Skeletal muscle satellite cell (primary cell): ENCODE measurements around the gene MRGPRX2.
A peak's percentile ranks its signal among the peaks of the same experiment; 100 is the strongest.

ENCODE experiments used
- H3K27me3 ChIP-seq: 2 replicates; pipeline ENCODE4 v1.7.0; 2013; ENCODE audit warnings: low read length; ENCODE audit not compliant: control insufficient read depth, insufficient read depth
- H3K36me3 ChIP-seq: 2 replicates; pipeline ENCODE4 v1.7.0; 2013; ENCODE audit warnings: mild to moderate bottlenecking, control low read depth, low read length; ENCODE audit not compliant: insufficient read depth
- H3K4me1 ChIP-seq: 2 replicates; pipeline ENCODE4 v1.7.0; 2013; ENCODE audit warnings: low read length; ENCODE audit not compliant: control insufficient read depth, insufficient read depth
- H3K4me2 ChIP-seq: 2 replicates; pipeline ENCODE4 v1.7.0; 2013; ENCODE audit warnings: mild to moderate bottlenecking, low read length
- H3K4me3 ChIP-seq: 2 replicates; pipeline ENCODE4 v1.7.0; 2013; ENCODE audit warnings: low read length
- H3K9ac ChIP-seq: 2 replicates; pipeline ENCODE4 v1.7.0; 2013; ENCODE audit warnings: mild to moderate bottlenecking, low read depth, low read length, moderate library complexity
- H3K9me3 ChIP-seq: replicated peaks from 2 replicates; pipeline ENCODE4 v1.7.0; 2013; ENCODE audit warnings: mild to moderate bottlenecking, control low read depth, low read length

Gene MRGPRX2

DNA sequence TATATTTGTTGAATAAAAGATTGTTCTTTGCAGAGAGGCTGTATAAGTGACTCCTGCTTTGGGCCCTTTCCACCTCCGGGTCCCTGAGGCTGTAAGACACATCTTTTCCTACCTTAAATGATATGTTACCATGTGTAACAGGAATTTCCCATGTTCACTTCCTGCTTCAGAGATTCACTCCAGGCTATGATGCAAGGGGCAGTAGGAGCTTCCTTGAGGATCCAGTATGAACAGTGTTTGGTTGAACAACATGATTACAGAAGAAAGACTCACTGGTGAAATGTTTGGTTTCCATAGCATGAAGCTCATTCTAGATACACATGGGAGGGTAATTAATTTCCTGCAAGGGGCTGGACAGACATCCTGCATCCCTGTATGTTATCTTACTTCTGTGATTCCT is 30.8 kb upstream of the MRGPRX2 start:
- no peak overlapping the region for H3K4me2 ChIP-seq
- H3K9me3 ChIP-seq: no peaks in the 10 kb centered on the region
- H3K36me3 ChIP-seq: no peaks in the 10 kb centered on the region
- H3K4me3 ChIP-seq: no peak overlapping the region
- H3K4me1 ChIP-seq: peaks cover 22% of the 10 kb centered on the region
- H3K9ac ChIP-seq: no peak overlapping the region
- H3K27me3 ChIP-seq: peaks cover 5% of the 10 kb centered on the region

DNA sequence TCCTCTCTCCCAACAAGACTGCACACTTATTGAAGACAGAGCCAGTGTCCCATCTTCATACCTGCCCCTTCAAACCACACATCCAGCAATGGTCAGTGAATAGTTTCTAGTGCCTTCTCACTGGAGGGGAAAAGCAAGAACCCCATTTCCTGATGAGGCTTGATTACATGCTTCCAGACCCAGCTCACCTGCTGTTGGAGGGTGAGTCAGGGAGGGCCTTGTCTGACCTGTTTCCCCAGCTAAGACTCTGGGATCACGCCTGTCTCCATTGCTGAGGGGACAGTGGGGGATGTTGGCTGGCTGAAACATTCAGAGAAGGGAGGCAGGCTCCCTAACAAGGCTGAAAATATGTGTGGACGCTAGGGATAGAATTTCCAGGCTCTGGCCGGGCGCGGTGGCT is 28.9 kb upstream of the MRGPRX2 start:
- no peak overlapping the region for H3K9ac ChIP-seq
- H3K4me1 ChIP-seq: peaks cover 22% of the 10 kb centered on the region
- no peak overlapping the region for H3K4me2 ChIP-seq
- H3K36me3 ChIP-seq: no peaks in the 10 kb centered on the region
- no peaks in the 10 kb centered on the region for H3K9me3 ChIP-seq
- H3K27me3 ChIP-seq: no peaks in the 10 kb centered on the region
- no peak overlapping the region for H3K4me3 ChIP-seq

DNA sequence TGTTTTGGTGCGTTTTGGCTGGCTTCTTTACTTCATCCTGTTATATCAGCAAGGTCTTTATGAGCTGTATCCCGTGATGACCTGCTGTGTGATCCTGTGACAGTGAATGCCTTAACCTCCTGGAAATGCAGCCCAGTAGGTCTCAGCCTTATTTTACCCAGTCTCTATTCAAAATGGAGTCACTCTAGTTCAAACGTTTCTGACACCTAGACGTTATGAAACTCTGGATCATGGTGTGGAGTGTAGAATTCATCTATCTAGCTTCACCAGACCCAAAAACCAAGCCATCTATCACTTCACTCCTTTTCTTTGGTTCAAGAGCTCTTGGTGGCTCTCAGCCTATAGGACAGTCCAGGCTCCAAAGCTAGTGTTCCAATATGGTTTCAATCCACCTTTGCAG is 28.3 kb upstream of the MRGPRX2 start:
- H3K9me3 ChIP-seq: no peaks in the 10 kb centered on the region
- H3K27me3 ChIP-seq: no peaks in the 10 kb centered on the region
- H3K4me2 ChIP-seq: no peak overlapping the region

DNA sequence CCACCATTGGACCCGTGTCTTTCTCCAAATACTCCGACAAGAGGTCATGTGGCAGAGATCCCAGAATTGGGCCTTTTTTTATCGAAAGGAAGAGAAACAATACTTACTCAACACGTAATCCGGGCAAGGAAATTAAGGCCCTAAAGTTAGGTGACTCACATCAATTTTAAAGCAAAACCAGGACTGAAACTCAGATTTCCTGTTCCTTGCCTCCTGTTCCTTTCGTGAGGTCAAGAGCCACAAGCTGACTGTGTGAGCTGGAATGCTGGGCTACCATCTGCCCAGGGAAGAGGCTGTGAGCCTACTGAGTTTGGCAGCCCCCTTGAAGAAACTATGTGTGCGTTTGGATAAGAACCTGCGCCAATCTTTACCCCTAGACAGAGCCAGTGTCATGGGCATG is 27.1 kb upstream of the MRGPRX2 start:
- Histone ChIP-seq H3K4me1 (peaks cover 16% of the 10 kb centered on the region), H3K4me3 (no peak overlapping the region), H3K9me3 (no peaks in the 10 kb centered on the region), H3K27me3 (no peaks in the 10 kb centered on the region), H3K36me3 (no peaks in the 10 kb centered on the region), H3K9ac (no peak overlapping the region), H3K4me2 (peak overlapping the region; percentile 53)

More for the DNA sequence above, 28.3 kb upstream of the MRGPRX2 start:
- no peaks in the 10 kb centered on the region for H3K36me3 ChIP-seq
- no peak overlapping the region for H3K9ac ChIP-seq
- H3K4me1 ChIP-seq: peaks cover 16% of the 10 kb centered on the region
- H3K4me3 ChIP-seq: no peak overlapping the region

DNA sequence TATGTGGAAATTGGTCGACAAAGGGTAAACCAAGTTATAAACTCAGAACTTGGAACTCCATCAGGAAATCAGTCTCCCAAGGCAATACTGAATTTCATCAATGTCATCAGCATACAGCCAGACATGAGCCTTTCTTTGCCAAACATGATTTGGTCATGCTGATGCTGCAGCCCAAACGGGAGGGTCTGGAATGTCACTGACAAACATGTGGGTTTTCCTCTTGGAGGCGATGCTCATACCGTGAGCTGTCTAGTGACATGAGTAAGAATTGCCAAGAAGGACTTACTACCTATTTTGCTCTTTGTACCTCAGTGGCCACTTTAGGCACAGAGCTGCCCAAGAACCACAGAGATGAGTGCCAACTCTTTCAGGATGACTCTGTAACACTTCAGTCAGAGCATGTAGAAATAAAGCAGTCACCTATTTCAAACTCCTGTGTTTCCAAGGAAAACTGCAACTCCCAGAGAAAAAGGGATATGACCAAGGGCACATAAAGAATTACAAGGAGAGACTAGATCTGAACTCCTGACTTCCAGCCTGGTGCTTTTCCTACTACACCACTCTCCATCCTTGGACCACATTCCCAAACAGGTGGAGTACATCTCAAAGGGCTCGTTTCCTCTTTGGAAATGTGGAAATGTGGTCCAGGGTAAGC is 24.3 kb upstream of the MRGPRX2 start:
- H3K4me3 ChIP-seq: no peak overlapping the region
- no peak overlapping the region for H3K9ac ChIP-seq
- H3K4me2 ChIP-seq: no peak overlapping the region
- no peaks in the 10 kb centered on the region for H3K27me3 ChIP-seq
- H3K9me3 ChIP-seq: no peaks in the 10 kb centered on the region
- H3K4me1 ChIP-seq: peaks cover 29% of the 10 kb centered on the region
- H3K36me3 ChIP-seq: no peaks in the 10 kb centered on the region

DNA sequence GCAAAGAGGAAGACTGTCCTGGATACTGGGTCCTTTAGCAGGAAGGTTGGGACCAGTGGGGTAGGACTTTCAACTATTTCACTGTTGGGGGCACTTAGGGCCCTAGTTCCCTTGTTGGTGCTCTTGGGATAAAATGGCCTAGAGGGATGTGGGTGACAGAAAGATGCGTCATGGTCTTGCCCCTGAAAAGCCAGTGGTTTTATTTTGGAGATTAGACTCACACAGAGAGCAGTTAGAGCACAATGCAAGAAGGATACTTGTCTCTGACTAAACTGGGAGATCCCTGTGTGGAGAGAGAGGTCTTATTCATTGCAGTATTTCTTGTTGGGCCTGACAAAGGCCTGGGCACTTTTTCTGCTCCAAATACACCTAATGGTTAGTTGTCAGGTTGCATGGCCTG is 22.6 kb upstream of the MRGPRX2 start:
- no peaks in the 10 kb centered on the region for H3K27me3 ChIP-seq
- H3K4me3 ChIP-seq: no peak overlapping the region
- H3K9ac ChIP-seq: no peak overlapping the region
- no peaks in the 10 kb centered on the region for H3K36me3 ChIP-seq
- no peak overlapping the region for H3K4me2 ChIP-seq
- peaks cover 40% of the 10 kb centered on the region for H3K4me1 ChIP-seq
- H3K9me3 ChIP-seq: no peaks in the 10 kb centered on the region

DNA sequence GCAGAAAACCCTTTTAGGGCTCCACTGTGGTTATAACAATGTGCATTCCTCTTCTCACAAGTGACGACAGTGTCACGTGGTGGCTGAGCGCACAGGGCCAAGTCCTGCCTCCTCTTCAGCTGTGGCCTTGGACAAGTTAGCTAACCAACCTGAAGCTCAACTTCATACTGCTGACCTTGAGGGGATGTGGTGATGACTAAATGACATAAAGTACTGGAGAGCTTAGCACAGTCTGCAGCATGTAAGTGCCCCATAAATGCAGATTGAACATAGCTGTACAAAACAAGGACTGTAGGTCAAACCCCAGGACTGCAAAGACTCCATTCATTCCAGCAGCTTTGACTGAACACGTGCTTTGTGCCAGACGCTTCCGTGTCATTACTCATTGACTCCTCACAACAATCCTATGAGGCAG is 20.1 kb upstream of the MRGPRX2 start:
- H3K9me3 ChIP-seq: no peaks in the 10 kb centered on the region
- no peak overlapping the region for H3K4me2 ChIP-seq
- H3K9ac ChIP-seq: no peak overlapping the region
- H3K4me1 ChIP-seq: peaks cover 37% of the 10 kb centered on the region
- H3K4me3 ChIP-seq: no peak overlapping the region
- peaks cover 11% of the 10 kb centered on the region for H3K27me3 ChIP-seq
- no peaks in the 10 kb centered on the region for H3K36me3 ChIP-seq

DNA sequence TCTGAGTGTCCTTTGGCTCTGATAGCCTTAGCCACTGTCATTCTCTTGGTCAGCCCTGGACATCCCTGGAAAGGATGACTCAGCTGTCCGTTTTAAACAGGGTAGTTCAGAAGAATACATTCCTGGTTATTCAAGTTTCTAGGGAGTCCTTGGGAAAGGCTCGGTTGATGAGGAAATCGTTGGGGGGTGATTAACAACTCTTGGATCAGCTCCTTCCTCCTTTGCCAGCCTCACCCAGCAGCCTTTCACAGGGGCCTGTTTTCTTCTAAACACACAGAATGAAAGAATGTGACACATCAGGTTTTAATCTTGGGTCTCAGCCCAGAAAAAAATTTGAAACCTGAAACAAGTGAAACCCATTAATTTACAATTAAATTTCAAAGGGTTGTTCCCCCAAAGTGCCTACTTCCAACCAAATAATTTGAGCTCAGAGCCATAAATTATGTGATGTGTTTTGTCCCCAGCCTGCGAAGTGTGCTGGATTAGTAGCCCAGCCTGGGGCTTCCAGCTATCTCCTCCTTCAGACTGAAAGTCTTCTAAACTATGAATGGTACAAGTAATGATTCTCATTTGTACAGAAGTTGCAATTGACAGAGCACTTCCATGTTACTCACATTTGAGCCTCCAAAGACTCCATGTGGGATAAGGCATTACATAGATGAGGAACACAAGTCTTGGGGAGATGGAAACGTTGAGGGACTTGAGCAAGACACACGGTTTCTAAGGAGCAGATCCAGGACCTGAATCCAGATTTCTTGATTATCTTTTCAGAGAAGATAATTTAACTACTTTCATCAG is 19.3 kb upstream of the MRGPRX2 start:
- no peaks in the 10 kb centered on the region for H3K36me3 ChIP-seq
- no peak overlapping the region for H3K4me3 ChIP-seq
- H3K27me3 ChIP-seq: peaks cover 14% of the 10 kb centered on the region
- H3K4me2 ChIP-seq: no peak overlapping the region
- H3K9ac ChIP-seq: peak overlapping the region; percentile 44
- H3K4me1 ChIP-seq: peaks cover 37% of the 10 kb centered on the region
- no peaks in the 10 kb centered on the region for H3K9me3 ChIP-seq

DNA sequence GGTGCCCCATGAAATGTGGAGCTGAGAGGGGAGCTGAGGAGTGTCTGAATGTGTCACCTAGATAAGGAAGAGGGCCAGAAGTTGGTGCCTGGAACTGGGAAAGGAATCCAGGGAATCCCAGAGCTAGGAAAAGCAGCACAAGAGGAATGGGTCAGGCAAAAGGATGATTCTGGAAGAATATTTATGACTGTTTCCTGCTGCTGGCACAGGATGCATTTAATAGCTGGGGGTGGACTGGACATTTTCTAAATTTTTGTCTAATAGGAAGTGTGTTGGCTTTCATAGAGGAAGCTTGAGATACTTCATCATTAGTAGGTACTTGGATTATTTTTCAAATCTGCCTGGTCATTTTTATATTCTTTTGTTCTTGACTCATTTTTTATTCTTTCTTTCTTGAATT is 17.4 kb upstream of the MRGPRX2 start:
- Histone ChIP-seq H3K9me3 (no peaks in the 10 kb centered on the region), H3K4me1 (peaks cover 37% of the 10 kb centered on the region), H3K27me3 (peaks cover 30% of the 10 kb centered on the region), H3K36me3 (no peaks in the 10 kb centered on the region), H3K9ac (no peak overlapping the region), H3K4me3 (no peak overlapping the region), H3K4me2 (no peak overlapping the region)

DNA sequence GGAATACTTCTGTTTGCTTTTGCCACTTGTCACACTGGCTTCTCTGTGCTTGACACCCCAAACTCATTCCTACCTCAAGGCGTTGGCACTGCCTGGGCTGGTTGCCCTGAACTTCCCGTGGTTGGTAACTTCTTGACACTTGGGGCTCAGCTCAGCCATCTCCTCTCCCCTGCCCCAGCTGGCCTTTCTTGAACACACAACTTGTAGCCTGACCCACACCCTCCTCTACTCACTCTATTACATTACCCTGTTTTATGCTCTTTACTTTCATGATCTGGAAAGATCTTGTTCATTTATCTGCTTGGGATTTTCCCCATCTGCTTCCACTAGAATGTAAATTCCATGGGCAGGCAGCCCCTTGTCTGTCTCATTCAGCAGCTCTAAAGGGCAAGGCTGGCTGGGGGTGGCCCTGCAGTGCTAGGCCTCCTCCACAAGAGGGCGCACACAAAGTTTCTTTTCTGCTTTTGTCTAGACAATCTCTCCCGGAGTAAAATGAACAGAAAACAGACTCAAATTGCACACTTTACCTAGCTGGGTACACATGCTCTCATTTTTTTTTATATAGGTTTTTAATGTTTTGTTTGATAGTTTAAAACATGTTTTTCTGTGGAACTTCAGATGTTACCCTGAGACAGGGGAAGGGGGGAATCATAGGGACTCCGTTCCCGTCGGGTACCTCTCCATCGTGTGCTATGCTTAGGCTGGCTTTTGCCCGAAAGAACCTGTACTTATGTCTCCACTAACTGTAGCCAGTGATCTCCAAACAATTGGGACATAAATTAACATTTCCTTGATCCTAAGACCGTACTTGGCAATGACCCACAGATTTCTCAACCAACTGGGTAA is 16.4 kb upstream of the MRGPRX2 start:
- no peak overlapping the region for H3K9ac ChIP-seq
- H3K36me3 ChIP-seq: no peaks in the 10 kb centered on the region
- no peak overlapping the region for H3K4me2 ChIP-seq

DNA sequence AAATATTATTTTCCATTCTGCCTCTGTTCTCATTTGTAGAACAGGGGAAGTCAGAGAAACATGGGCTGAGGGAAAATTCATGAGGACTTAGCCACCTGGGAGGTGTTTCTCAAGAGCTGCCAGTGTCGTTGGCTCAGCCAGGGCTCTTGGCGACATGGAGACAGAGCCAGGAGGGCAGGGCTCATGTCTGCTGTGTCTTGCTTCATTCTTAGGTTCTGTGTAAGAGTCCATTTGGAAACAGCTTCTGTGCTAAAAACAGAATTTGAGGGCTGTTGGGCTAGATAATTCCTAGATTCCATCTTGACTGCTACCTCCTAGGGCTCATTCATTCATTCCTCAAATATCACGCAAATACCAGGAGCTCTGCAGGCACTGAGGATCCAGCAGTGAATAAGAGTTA is 15.1 kb upstream of the MRGPRX2 start:
- H3K4me3 ChIP-seq: no peak overlapping the region
- H3K27me3 ChIP-seq: peaks cover 39% of the 10 kb centered on the region
- peaks cover 32% of the 10 kb centered on the region for H3K4me1 ChIP-seq
- no peak overlapping the region for H3K9ac ChIP-seq
- no peak overlapping the region for H3K4me2 ChIP-seq
- no peaks in the 10 kb centered on the region for H3K9me3 ChIP-seq
- no peaks in the 10 kb centered on the region for H3K36me3 ChIP-seq

More for the DNA sequence above, 16.4 kb upstream of the MRGPRX2 start:
- H3K4me1 ChIP-seq: peaks cover 37% of the 10 kb centered on the region
- H3K4me3 ChIP-seq: no peak overlapping the region
- H3K9me3 ChIP-seq: no peaks in the 10 kb centered on the region
- H3K27me3 ChIP-seq: peaks cover 38% of the 10 kb centered on the region
